HUES6 (cell line): Measurements from ENCODE around the gene EIF4B.

Experiments used
- H3K27ac ChIP-seq: 2 replicates; pipeline ENCODE4 v1.7.0; 2013; ENCODE audit warnings: low read depth, mild to moderate bottlenecking, low read length, inconsistent platforms
- H3K27me3 ChIP-seq: 2 replicates; pipeline ENCODE4 v1.6.1; 2013; ENCODE audit warnings: low read length; ENCODE audit not compliant: control insufficient read depth, insufficient read depth
- H3K36me3 ChIP-seq: 2 replicates; pipeline ENCODE4 v1.6.1; 2013; ENCODE audit warnings: low read length; ENCODE audit not compliant: control insufficient read depth, insufficient read depth
- H3K4me1 ChIP-seq: 2 replicates; pipeline ENCODE4 v1.6.1; 2013; ENCODE audit warnings: low read length; ENCODE audit not compliant: control insufficient read depth, insufficient read depth
- H3K4me3 ChIP-seq: 2 replicates; pipeline ENCODE4 v1.5.1; 2013; ENCODE audit warnings: low read depth, low read length
- H3K9ac ChIP-seq: one replicate; pipeline ENCODE4 v1.6.1; 2013; ENCODE audit warnings: mild to moderate bottlenecking, low read length
- H3K9me3 ChIP-seq: 2 replicates; pipeline ENCODE4 v1.6.1; 2013; ENCODE audit warnings: low read depth, low read length; ENCODE audit not compliant: control insufficient read depth, insufficient read depth

Gene EIF4B

GRCh38 chr12:53047221-53048032 is 41.2 kb downstream of the EIF4B start:
- peak overlapping the region; percentile 36 for H3K9ac ChIP-seq
- H3K27me3 ChIP-seq, result peaks cover 20% of the 10 kb centered on the region
- no peaks in the 10 kb centered on the region for H3K9me3 ChIP-seq
- H3K4me3 ChIP-seq, result peak overlapping the region; percentile 86
- peaks cover 69% of the 10 kb centered on the region for H3K4me1 ChIP-seq
- H3K36me3 ChIP-seq, result peaks cover 7% of the 10 kb centered on the region; the same call in 1 of the 2 replicates
- H3K27ac ChIP-seq, result no peak overlapping the region

GRCh38 chr12:53048033-53048779 is 42.0 kb downstream of the EIF4B start:
- Histone ChIP-seq H3K9me3 (no peaks in the 10 kb centered on the region), H3K27ac (no peak overlapping the region; the same call in 1 of the 2 replicates), H3K36me3 (peaks cover 7% of the 10 kb centered on the region; the same call in 1 of the 2 replicates), H3K9ac (peak overlapping the region; percentile 36), H3K4me3 (peak overlapping the region; percentile 50), H3K4me1 (peaks cover 70% of the 10 kb centered on the region), H3K27me3 (peaks cover 20% of the 10 kb centered on the region)

GRCh38 chr12:53048780-53049401 is 42.6 kb downstream of the EIF4B start:
- Histone ChIP-seq H3K4me1 (peaks cover 73% of the 10 kb centered on the region), H3K27me3 (peaks cover 20% of the 10 kb centered on the region), H3K27ac (no peak overlapping the region; the same call in 1 of the 2 replicates), H3K4me3 (peak overlapping the region; percentile 50), H3K9me3 (no peaks in the 10 kb centered on the region), H3K9ac (peak overlapping the region; percentile 36), H3K36me3 (peaks cover 7% of the 10 kb centered on the region; the same call in 1 of the 2 replicates)

GRCh38 chr12:53049571-53050318 is 43.5 kb downstream of the EIF4B start, which contains the start of gene TNS2:
Gene TNS2 (plus strand): TSS chr12:53050065. CDS start chr12:53050186, 121 bp downstream.
- Histone ChIP-seq H3K27ac (no peak within 1 kb of the TSS; the same call in 1 of the 2 replicates), H3K27me3 (peaks cover 13% of the 10 kb centered on the region), H3K4me3 (peak within 1 kb of the TSS; percentile 50), H3K36me3 (peaks cover 7% of the 10 kb centered on the region; the same call in 1 of the 2 replicates), H3K9me3 (no peaks in the 10 kb centered on the region), H3K9ac (peak within 1 kb of the TSS; percentile 39), H3K4me1 (peaks cover 68% of the 10 kb centered on the region)

- Histone ChIP-seq H3K27ac (no peak overlapping the region; the same call in 1 of the 2 replicates), H3K27me3 (peaks cover 5% of the 10 kb centered on the region; the same call in 1 of the 2 replicates), H3K9me3 (no peaks in the 10 kb centered on the region), H3K9ac (peak overlapping the region; percentile 39), H3K36me3 (peaks cover 7% of the 10 kb centered on the region; the same call in 1 of the 2 replicates), H3K4me1 (peaks cover 61% of the 10 kb centered on the region), H3K4me3 (peak overlapping the region; percentile 50)
These were observed 44.3 kb downstream of the EIF4B start for GRCh38 chr12:53050426-53051057.

GRCh38 chr12:53051058-53051880 is 45.0 kb downstream of the EIF4B start:
- Histone ChIP-seq H3K36me3 (peaks cover 7% of the 10 kb centered on the region; the same call in 1 of the 2 replicates), H3K27ac (no peak overlapping the region), H3K9me3 (no peaks in the 10 kb centered on the region), H3K4me3 (no peak overlapping the region; the same call in 1 of the 2 replicates), H3K27me3 (no peaks in the 10 kb centered on the region), H3K4me1 (peaks cover 54% of the 10 kb centered on the region), H3K9ac (no peak overlapping the region)

GRCh38 chr12:53051881-53052412 is 45.7 kb downstream of the EIF4B start:
- Histone ChIP-seq H3K27me3 (no peaks in the 10 kb centered on the region), H3K9me3 (no peaks in the 10 kb centered on the region), H3K36me3 (peaks cover 7% of the 10 kb centered on the region; the same call in 1 of the 2 replicates), H3K27ac (no peak overlapping the region), H3K9ac (no peak overlapping the region), H3K4me3 (no peak overlapping the region), H3K4me1 (peaks cover 54% of the 10 kb centered on the region)

GRCh38 chr12:53052419-53053217 is 46.4 kb downstream of the EIF4B start:
- Histone ChIP-seq H3K27ac (no peak overlapping the region), H3K36me3 (peaks cover 7% of the 10 kb centered on the region; the same call in 1 of the 2 replicates), H3K9ac (no peak overlapping the region), H3K27me3 (no peaks in the 10 kb centered on the region), H3K9me3 (no peaks in the 10 kb centered on the region), H3K4me1 (peaks cover 53% of the 10 kb centered on the region), H3K4me3 (no peak overlapping the region)
